ENCODE results near the gene RGN.

DNA sequence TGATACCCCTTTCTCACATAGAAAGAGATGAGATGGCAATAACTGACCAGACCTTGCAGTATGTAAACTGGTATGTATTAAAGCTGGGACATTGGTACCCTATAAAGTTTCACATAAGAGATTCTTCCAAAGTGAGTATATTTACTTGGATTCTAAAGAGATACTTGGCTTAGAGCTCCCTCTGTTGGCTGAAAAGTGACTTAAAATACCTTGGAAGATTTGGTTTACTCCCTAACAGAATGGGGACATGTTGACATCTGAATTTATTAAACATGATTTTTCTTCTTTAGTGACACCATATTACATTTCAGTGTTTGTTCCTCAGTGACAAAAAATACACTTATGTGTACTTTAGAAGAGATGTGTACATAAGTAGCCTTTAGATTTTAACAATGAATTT, 47.9 kb upstream of the RGN start:
- TF ChIP-seq, protein P1, sequence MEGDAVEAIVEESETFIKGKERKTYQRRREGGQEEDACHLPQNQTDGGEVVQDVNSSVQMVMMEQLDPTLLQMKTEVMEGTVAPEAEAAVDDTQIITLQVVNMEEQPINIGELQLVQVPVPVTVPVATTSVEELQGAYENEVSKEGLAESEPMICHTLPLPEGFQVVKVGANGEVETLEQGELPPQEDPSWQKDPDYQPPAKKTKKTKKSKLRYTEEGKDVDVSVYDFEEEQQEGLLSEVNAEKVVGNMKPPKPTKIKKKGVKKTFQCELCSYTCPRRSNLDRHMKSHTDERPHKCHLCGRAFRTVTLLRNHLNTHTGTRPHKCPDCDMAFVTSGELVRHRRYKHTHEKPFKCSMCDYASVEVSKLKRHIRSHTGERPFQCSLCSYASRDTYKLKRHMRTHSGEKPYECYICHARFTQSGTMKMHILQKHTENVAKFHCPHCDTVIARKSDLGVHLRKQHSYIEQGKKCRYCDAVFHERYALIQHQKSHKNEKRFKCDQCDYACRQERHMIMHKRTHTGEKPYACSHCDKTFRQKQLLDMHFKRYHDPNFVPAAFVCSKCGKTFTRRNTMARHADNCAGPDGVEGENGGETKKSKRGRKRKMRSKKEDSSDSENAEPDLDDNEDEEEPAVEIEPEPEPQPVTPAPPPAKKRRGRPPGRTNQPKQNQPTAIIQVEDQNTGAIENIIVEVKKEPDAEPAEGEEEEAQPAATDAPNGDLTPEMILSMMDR (IDR thresholded peaks at IDR 0.05) = peak in 3 of 7 experiments; percentile 23 to 42 (median 37)
- TF ChIP-seq POLR2A (IDR thresholded peaks at IDR 0.05) = no peak

Data from stomach (tissue), 4 donors.